Measurements from ENCODE around the gene POU1F1.

The POU1F1 gene

DNA sequence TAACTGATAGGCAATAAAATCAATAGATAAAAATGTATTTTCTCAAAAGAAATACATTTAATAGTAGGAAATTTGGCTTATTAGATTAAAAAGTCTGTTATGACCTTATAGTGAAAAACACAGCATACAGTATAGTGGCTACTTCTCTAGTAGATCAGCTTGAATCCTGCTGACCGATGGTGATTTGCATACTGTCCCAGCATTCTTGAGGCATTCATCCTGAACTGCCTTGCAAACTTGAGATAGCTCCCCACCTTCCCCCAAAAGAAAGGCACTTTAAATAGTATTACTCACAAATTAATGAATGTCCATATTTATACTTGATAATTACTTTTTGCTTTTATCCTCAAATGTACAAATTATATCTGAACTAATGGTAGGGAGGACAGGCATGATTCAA lies 42.6 kb downstream of the POU1F1 start:
- in situ Hi-C loops (cut with HindIII; ENCODE audit: low pct_ligation_motif_present, low sequenced_read_pairs): no loop called here
- no peak overlapping the region for H3K27ac ChIP-seq
- no peaks in the 10 kb centered on the region for H3K36me3 ChIP-seq (replicated peaks)
- no peaks in the 10 kb centered on the region for H3K27me3 ChIP-seq (replicated peaks)
- no peak for DNase-seq
- TF ChIP-seq, protein P1, sequence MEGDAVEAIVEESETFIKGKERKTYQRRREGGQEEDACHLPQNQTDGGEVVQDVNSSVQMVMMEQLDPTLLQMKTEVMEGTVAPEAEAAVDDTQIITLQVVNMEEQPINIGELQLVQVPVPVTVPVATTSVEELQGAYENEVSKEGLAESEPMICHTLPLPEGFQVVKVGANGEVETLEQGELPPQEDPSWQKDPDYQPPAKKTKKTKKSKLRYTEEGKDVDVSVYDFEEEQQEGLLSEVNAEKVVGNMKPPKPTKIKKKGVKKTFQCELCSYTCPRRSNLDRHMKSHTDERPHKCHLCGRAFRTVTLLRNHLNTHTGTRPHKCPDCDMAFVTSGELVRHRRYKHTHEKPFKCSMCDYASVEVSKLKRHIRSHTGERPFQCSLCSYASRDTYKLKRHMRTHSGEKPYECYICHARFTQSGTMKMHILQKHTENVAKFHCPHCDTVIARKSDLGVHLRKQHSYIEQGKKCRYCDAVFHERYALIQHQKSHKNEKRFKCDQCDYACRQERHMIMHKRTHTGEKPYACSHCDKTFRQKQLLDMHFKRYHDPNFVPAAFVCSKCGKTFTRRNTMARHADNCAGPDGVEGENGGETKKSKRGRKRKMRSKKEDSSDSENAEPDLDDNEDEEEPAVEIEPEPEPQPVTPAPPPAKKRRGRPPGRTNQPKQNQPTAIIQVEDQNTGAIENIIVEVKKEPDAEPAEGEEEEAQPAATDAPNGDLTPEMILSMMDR (IDR thresholded peaks at IDR 0.05; ENCODE audit: low read depth, low read length, missing control alignments): no peak
- no peak overlapping the region for H3K4me3 ChIP-seq (ENCODE audit: low read depth, low read length)

DNA sequence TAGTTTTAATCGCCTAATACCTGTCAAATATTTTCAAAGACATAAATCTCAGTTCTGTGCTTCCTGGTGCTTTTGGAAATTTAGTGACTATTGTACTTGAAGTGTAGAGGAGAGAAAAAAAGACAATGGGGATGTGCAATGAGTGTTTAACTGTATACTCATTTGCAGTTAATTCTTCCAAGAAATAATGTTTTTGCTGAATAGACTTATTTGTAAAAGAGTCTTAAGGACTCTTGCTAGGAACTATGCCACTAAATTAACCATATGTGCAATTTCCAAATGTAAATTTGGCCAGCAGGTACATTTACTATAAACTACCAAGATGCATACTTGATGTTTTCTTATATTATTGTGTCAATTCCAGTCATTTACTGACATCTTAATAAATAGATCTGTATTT lies 47.3 kb downstream of the POU1F1 start:
- no peak for DNase-seq
- no peak overlapping the region for H3K4me3 ChIP-seq (ENCODE audit: low read depth, low read length)
- H3K36me3 ChIP-seq (replicated peaks): no peaks in the 10 kb centered on the region
- H3K27ac ChIP-seq: no peak overlapping the region
- in situ Hi-C loops (cut with HindIII; ENCODE audit: low pct_ligation_motif_present, low sequenced_read_pairs): no loop called here
- H3K27me3 ChIP-seq (replicated peaks): no peaks in the 10 kb centered on the region
- TF ChIP-seq, protein P1 (IDR thresholded peaks at IDR 0.05; ENCODE audit: low read depth, low read length, missing control alignments): no peak

DNA sequence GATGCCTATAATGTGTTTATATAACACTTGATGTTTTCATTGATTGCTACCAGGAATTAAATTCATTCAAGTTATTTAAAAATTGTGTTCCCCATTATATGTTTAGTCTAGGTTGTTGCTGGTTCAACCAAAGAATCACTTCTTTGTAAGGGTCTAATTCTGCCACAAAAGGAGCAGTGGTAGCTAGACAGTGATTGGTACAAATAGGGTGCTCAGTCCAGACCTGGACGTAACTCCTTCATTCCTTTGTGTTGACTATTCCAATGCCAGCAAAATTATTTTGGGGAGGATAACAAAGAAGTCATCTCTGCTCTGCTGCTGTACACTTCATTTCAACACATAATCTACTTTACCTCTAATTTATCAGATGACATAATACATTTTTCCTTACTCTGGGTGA lies 48.1 kb downstream of the POU1F1 start:
- no peak overlapping the region for H3K27ac ChIP-seq
- TF ChIP-seq, protein P1 (IDR thresholded peaks at IDR 0.05; ENCODE audit: low read depth, low read length, missing control alignments): no peak
- peak overlapping the region; percentile 90 for H3K4me3 ChIP-seq (ENCODE audit: low read depth, low read length)
- in situ Hi-C loops (cut with HindIII; ENCODE audit: low pct_ligation_motif_present, low sequenced_read_pairs): no loop called here
- no peaks in the 10 kb centered on the region for H3K36me3 ChIP-seq (replicated peaks)
- DNase-seq: no peak
- H3K27me3 ChIP-seq (replicated peaks): no peaks in the 10 kb centered on the region

DNA sequence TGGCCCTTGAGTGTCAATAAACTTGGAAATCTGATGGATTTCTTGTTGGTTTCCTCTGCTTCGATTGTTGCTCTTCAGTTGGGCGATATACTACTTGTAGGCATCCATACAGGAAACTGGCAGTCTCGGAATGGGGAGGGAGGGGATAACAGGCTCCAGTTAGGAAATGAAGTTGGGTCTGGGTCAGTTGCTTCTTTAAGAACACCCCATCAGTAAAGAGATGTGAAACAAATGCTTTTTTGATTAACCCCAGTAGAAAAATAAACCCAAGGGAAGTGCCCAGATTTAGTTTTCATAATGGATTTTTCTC lies 48.6 kb downstream of the POU1F1 start:
- no peak for DNase-seq
- TF ChIP-seq, protein P1 (IDR thresholded peaks at IDR 0.05; ENCODE audit: low read depth, low read length, missing control alignments): no peak

DNA sequence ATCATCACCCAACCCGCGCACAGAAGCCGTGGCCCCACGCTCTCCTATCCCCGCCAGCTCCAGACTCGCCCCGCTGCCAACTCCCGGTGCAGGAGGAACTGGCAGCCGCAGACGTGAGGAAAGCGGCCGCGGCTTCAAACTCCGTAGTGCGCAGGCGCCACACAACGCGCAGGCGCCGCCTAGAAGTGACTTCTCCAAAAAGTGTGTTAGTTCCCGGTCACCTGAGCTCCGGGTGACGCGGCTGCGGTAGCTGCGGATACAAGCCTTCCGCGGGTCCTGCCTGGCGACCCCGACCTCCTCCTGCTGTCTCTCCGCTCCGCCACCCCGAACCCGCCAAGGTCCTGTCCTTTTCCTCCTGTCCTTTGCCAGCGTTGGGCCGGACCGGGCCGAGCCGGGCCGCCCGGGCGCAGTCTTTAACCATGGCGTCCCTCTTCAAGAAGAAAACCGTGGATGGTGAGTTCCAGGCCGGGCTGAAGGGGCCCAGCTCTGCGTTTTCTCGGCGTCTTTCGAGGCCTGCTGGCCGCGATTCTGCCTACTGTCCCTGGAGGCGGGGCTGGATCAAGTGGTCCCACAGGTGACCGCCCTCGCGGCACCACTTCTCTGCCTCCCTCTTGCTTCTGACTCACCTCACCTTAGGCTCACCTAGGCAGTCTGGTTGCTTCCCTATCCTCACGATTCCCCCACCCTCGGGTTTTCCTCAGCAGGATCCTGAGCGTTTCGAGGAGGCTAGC lies 49.1 kb downstream of the POU1F1 start, which contains the start of gene CHMP2B:
CHMP2B (plus strand) TSS at position 206 of the 731 bp plus-strand sequence; CDS start at position 420, 214 bp downstream.
- in situ Hi-C loops (cut with HindIII; ENCODE audit: low pct_ligation_motif_present, low sequenced_read_pairs): no loop called here
- peak within 1 kb of the TSS; percentile 90 for H3K4me3 ChIP-seq (ENCODE audit: low read depth, low read length)
- peak; percentile 92 for DNase-seq
- H3K27ac ChIP-seq: peak within 1 kb of the TSS; percentile 86
- H3K27me3 ChIP-seq (replicated peaks): no peaks in the 10 kb centered on the region
- TF ChIP-seq, protein P1 (IDR thresholded peaks at IDR 0.05; ENCODE audit: low read depth, low read length, missing control alignments): no peak
- no peaks in the 10 kb centered on the region for H3K36me3 ChIP-seq (replicated peaks)

More for the DNA sequence above, 48.6 kb downstream of the POU1F1 start:
- no peaks in the 10 kb centered on the region for H3K27me3 ChIP-seq (replicated peaks)
- H3K27ac ChIP-seq: peak overlapping the region; percentile 86
- in situ Hi-C loops (cut with HindIII; ENCODE audit: low pct_ligation_motif_present, low sequenced_read_pairs): no loop called here
- peak overlapping the region; percentile 90 for H3K4me3 ChIP-seq (ENCODE audit: low read depth, low read length)
- H3K36me3 ChIP-seq (replicated peaks): no peaks in the 10 kb centered on the region

DNA sequence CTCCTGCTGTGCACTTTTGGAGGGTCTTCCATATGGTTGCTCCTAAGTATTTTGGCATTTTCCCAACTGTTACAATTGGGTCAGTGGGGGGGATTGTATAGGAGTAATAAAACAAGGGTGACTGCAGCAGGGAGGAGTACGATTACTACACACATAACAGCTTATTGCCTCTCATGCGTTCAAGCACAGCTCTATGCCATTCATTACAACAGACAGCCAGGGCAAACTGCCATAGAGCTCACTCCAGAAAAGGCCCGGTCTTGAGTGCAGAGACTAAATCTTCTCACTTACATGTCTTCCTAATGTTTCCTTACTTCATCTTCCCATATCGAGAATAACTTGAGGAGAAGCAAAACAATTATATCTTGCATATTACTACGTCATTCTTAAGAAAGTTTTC lies 50.7 kb downstream of the POU1F1 start:
- in situ Hi-C loops (cut with HindIII; ENCODE audit: low pct_ligation_motif_present, low sequenced_read_pairs): no loop called here

More for the DNA sequence above, 50.7 kb downstream of the POU1F1 start:
- Histone ChIP-seq H3K27ac (no peak overlapping the region), H3K36me3 (replicated peaks) (no peaks in the 10 kb centered on the region), H3K4me3 (ENCODE audit: low read depth, low read length) (no peak overlapping the region), H3K27me3 (replicated peaks) (no peaks in the 10 kb centered on the region)
- TF ChIP-seq, protein P1 (IDR thresholded peaks at IDR 0.05; ENCODE audit: low read depth, low read length, missing control alignments): no peak
- no peak for DNase-seq

All from brain microvascular endothelial cell (primary cell).